Esophagus muscularis mucosa (tissue), 4 donors: Measurements from ENCODE around the gene DNAAF1. TPM values are rescaled to one million over a fixed set of nuclear protein-coding genes. Genes with fewer than 3 reads are reported as not detected.

ENCODE experiments used
- DNase-seq: peaks from one replicate; pipeline ENCODE4 v3.0.0-alpha.2; 2017; ENCODE audit errors: extremely low spot score
- H3K27ac ChIP-seq, 4 donors: fragments of 200-600 bp; sonication (generic); replicated peaks in 1 of 4; 1 replicate in 3 of 4; 2 replicates in 1 of 4; pipeline ENCODE4 v1.5.1; 2016 to 2019; ENCODE audit warnings: mild to moderate bottlenecking in 1 of 4
- H3K27me3 ChIP-seq, 4 donors: fragments of 200-600 bp; sonication (generic); one replicate each; pipeline versions ENCODE4 v1.5.1 to v1.6.0; 2016 to 2019
- H3K36me3 ChIP-seq, 4 donors: fragments of 200-600 bp; sonication (generic); one replicate each; pipeline ENCODE4 v1.5.1; 2016 to 2019
- H3K4me1 ChIP-seq, 4 donors: fragments of 200-600 bp; sonication (generic); one replicate each; pipeline ENCODE4 v1.5.1; 2016 to 2019
- H3K4me3 ChIP-seq, 4 donors: fragments of 200-600 bp; sonication (generic); 1 replicate in 2 of 4; 2 replicates in 2 of 4; pipeline ENCODE4 v1.5.1; 2016 to 2019; ENCODE audit warnings: mild to moderate bottlenecking in 4 of 4, moderate library complexity in 1 of 4
- H3K9me3 ChIP-seq, 4 donors: fragments of 200-600 bp; sonication (generic); 1 replicate in 3 of 4; 2 replicates in 1 of 4; pipeline ENCODE4 v1.5.1; 2016 to 2019
- EP300 ChIP-seq: sonication (generic); formaldehyde crosslinking; IDR thresholded peaks from one replicate; pipeline ENCODE4 v1.6.1; 2017; ENCODE audit warnings: antibody characterized with exemption
- POLR2A ChIP-seq: fragments of 450-650 bp; IDR thresholded peaks from one replicate; pipeline ENCODE4 v1.6.1; 2017; ENCODE audit warnings: antibody characterized with exemption, moderate library complexity, mild to moderate bottlenecking, low read depth
- POLR2AphosphoS5 ChIP-seq, 2 donors: sonication (generic); formaldehyde crosslinking; IDR thresholded peaks; one replicate each; pipeline ENCODE4 v1.6.1; 2017; ENCODE audit warnings: antibody characterized with exemption in 2 of 2
- WGBS: methylation state at CpG from one replicate; pipeline ENCODE4 v1.1.5; 2018; 5-methylcytosine and 5-hydroxymethylcytosine counted together
- intact Hi-C: fragments of 100-400 bp; cut with DNase I; formaldehyde crosslinking; loops from one replicate; pipeline ENCODE4 v1.15.1; 2023
- total RNA-seq, 4 donors: library from RNA; depleted of rRNA; stranded (reverse); fragments of >200 nt; gene quantifications; one replicate each; pipeline versions ENCODE4 v1.1.0 to v1.2.1, GENCODE V29; 2016
- TF ChIP-seq, protein P1 (sequence below), 3 experiments: fragments of 200-600 bp in 2 of 3; fragments of 450-650 bp in 1 of 3; sonication (generic) in 2 of 3; IDR thresholded peaks; one replicate each; pipeline ENCODE4 v1.5.1; 2017 to 2019; ENCODE audit warnings: antibody characterized with exemption in 3 of 3, mild to moderate bottlenecking in 2 of 3, moderate library complexity in 1 of 3

DNAAF1 gene
- total RNA-seq, 4 donors from 2014 or later, result 0.66 to 0.78 TPM; not detected in 2

DNA sequence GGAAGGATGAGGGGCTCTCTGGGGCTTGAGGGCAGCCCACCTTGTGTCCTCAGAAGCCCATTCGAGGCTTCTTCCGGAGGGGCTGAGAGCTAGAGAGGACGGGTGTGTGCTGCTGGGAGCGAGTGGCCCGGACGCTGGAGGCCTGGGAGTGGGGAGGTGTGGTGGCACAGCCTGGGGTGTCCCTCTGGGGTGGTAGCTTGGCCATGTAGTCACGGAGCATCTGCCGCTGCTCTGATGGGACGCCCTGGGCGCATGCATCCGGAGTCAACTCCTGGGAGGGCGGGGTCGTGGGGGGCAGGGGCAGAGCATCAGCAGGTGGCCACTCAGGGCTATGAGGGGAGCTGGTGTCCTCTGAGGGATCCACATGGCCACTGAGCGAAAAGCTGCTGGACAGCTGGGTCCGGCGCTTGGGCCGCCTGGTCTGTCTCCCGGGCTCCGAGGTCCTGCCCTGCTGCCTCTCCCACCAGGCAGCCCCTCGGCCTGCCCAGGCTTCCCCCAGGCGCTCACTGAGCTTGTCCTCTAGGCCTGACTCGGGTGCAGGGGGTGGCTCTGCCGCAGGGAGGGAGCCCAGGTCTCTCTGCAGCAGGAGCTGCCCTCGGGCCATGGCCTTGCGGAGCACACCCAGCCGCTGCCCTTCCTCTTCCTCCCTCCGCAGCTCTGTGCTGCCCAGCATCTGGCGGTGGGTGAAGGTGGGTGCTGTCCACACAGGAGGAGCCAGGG, 33.9 kb downstream of the DNAAF1 start:
- DNase-seq, result no peak
- intact Hi-C loops, result no loop called here
- Histone ChIP-seq H3K4me3 (no peak overlapping the region), H3K36me3 (peaks cover 27 to 61% (median 60%) of the 10 kb centered on the region in 4 donors), H3K27ac (peak overlapping the region in 2 of 4 donors; percentile 63 to 80), H3K27me3 (no peaks in the 10 kb centered on the region), H3K4me1 (peaks cover 40 to 63% (median 55%) of the 10 kb centered on the region in 4 donors), H3K9me3 (no peaks in the 10 kb centered on the region)
- 84% methylated on average over 26 of the region's 28 CpGs for WGBS
- TF ChIP-seq POLR2AphosphoS5 (IDR thresholded peaks at IDR 0.05), result no peak
- TF ChIP-seq POLR2A, result no peak
- TF ChIP-seq, protein P1, sequence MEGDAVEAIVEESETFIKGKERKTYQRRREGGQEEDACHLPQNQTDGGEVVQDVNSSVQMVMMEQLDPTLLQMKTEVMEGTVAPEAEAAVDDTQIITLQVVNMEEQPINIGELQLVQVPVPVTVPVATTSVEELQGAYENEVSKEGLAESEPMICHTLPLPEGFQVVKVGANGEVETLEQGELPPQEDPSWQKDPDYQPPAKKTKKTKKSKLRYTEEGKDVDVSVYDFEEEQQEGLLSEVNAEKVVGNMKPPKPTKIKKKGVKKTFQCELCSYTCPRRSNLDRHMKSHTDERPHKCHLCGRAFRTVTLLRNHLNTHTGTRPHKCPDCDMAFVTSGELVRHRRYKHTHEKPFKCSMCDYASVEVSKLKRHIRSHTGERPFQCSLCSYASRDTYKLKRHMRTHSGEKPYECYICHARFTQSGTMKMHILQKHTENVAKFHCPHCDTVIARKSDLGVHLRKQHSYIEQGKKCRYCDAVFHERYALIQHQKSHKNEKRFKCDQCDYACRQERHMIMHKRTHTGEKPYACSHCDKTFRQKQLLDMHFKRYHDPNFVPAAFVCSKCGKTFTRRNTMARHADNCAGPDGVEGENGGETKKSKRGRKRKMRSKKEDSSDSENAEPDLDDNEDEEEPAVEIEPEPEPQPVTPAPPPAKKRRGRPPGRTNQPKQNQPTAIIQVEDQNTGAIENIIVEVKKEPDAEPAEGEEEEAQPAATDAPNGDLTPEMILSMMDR (IDR thresholded peaks at IDR 0.05), result no peak
- no peak for TF ChIP-seq EP300

DNA sequence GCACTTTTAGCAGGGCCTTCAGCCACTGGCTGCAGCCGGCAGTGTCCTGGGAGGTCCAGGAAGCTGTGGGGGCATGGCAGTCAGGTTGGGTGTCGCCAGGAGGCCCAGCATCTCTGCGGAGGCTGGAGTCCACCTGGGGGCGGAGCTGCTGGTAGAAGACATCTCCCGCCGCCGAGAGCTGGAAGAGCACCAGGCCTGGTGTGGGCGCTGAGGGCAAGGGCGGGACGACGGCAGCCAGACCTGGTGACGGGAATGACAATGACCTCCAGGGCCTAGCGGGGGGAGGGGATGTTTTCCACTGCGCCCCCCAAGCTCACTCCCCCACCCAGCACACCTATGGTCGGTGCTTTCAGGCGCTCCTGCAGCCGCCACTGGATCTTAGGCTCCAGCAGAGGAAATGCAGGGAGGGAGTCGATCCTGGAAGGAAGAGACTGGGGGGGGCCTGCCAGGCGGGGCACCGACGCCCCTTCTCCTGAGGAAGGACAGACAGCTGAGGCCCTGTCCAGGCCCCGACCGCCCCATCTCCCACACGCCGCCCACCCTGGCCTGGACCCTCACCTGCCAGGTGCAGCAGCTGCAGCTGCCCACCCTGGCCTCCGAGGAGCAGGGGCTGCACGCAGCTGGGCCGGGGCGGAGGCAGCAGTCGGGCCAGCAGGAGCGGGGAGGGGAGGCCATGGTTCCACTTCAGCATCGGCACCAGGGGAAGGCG, 34.7 kb downstream of the DNAAF1 start:
- DNase-seq, result no peak
- Histone ChIP-seq H3K27ac (no peak overlapping the region), H3K4me3 (no peak overlapping the region), H3K4me1 (peaks cover 43 to 69% (median 62%) of the 10 kb centered on the region in 4 donors), H3K27me3 (no peaks in the 10 kb centered on the region), H3K9me3 (no peaks in the 10 kb centered on the region), H3K36me3 (peaks cover 27 to 68% (median 66%) of the 10 kb centered on the region in 4 donors)
- no peak for TF ChIP-seq POLR2AphosphoS5 (IDR thresholded peaks at IDR 0.05)
- intact Hi-C loops, result loop anchor here (10.0 kb wide), 2 partner anchors 65 to 225 kb away; partner anchors contain the start of genes MBTPS1 and OSGIN1
- 73% methylated on average over 8 of the region's 33 CpGs for WGBS

DNA sequence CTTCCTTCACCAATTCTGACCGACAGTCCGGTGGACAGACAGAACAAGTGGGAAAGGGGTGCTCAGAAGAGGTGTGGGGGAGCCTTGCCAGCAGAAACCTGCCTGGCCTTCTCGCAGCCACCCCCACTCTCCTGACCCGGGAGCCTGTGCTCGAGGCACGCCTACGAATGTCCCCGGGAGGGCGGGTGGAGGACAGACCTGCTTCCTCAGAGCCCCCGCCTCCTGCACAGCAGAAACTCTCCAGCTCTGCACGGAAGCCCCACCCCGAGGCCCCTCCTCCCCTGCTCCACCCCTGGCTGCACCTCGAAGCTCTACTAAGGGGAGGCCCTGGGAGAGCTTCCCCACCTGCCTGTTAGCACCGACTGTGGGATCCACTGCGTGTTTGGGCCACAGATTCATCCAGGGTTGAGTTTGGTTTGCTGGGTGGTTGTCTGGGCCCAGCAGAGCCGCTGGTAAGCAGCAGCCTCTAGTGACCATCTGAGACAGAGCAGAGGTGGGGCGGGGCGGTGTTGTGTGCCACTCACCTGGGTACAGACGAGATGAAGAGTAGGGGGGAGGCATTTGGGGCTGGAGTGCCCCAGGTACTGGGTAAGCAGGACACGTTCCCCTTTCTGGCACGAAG, 35.5 kb downstream of the DNAAF1 start:
- TF ChIP-seq EP300 (no peak), POLR2AphosphoS5 (IDR thresholded peaks at IDR 0.05) (peak in 1 of 2 donors; percentile 13)
- Histone ChIP-seq H3K36me3 (peaks cover 27 to 70% (median 68%) of the 10 kb centered on the region in 4 donors), H3K4me3 (no peak overlapping the region), H3K27ac (no peak overlapping the region), H3K4me1 (peaks cover 42 to 71% (median 63%) of the 10 kb centered on the region in 4 donors), H3K9me3 (no peaks in the 10 kb centered on the region), H3K27me3 (no peaks in the 10 kb centered on the region)
- DNase-seq, result no peak
- 83% methylated on average over 12 of the region's 21 CpGs for WGBS
- intact Hi-C loops, result loop anchor here (10.0 kb wide), 2 partner anchors 66 to 226 kb away; partner anchors contain the start of genes MBTPS1 and OSGIN1

DNA sequence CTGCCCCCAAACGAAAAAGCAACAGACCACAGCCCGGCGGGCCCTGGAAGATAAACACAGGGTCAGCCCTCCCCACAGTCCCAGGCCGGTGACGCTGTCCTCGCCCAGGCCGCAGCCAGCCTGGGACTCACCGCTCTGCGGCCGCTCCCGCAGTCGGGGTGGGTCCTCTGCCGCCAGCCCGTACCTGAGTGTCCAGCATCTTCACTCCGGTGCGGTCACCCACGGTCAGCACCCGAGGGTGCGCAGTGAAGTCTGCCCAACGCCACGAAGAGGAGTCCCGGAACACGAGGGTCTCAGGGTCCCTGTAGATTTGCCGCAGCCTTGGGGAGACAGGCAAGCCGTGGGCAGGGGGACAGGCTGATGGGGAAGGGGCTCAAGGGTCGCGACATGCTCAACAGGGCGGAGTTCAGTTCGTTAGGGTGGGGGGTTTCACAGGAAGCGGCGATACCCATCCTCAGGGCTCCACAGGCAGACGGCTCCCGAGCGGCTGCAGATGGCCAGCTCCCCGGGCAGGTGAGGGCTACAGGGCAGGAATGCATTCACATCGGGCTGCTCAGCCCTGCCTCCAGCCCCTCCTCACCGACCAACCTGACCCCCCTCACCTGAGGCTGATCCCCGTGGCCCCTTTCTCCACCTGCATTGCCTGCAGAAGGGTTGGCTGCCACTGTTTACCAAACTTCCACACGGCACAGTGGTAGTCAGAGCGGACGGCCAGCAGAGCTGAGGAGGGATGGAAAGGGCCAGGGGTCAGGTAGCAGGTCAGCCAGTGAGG, 36.2 kb downstream of the DNAAF1 start:
- Histone ChIP-seq H3K27ac (no peak overlapping the region), H3K36me3 (peaks cover 27 to 70% (median 68%) of the 10 kb centered on the region in 4 donors), H3K4me3 (no peak overlapping the region), H3K27me3 (no peaks in the 10 kb centered on the region), H3K9me3 (no peaks in the 10 kb centered on the region), H3K4me1 (peaks cover 42 to 71% (median 62%) of the 10 kb centered on the region in 4 donors)
- no peak for DNase-seq
- intact Hi-C loops, result loop anchor here (10.0 kb wide), 2 partner anchors 67 to 227 kb away; partner anchors contain the start of genes MBTPS1 and OSGIN1
- WGBS, result 84% methylated on average over 28 of the region's 41 CpGs
- TF ChIP-seq POLR2A (no peak), EP300 (no peak), POLR2AphosphoS5 (IDR thresholded peaks at IDR 0.05) (no peak)
- TF ChIP-seq, protein P1 (IDR thresholded peaks at IDR 0.05), result no peak

DNA sequence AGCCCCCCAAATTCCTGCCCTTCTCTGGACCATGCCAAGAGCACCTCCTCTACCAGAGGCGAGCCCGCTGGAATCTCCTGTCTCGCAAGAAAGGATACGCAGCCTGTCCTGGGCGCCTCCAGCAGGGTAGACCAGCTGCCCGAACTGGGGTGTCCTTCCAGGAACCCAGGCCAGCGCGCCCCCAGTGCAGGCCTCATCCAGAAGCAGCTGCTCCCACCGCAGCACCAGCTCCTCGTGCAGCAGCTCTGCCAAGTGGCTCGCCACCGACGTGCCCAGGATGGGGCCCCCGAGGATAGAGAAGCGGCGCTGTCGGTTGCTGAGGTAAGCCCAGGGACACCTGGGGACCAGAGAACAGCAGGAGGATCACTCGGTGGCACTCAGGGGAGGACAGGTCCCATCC, 37.0 kb downstream of the DNAAF1 start:
- intact Hi-C loops, result loop anchor here (10.0 kb wide), 2 partner anchors 67 to 227 kb away; partner anchors contain the start of genes MBTPS1 and OSGIN1

More for the DNA sequence above, 37.0 kb downstream of the DNAAF1 start:
- peaks cover 27 to 70% (median 68%) of the 10 kb centered on the region in 4 donors for H3K36me3 ChIP-seq
- H3K27me3 ChIP-seq, result no peaks in the 10 kb centered on the region
- peaks cover 34 to 63% (median 58%) of the 10 kb centered on the region in 4 donors for H3K4me1 ChIP-seq
- H3K9me3 ChIP-seq, result no peaks in the 10 kb centered on the region
- no peak overlapping the region for H3K4me3 ChIP-seq
- TF ChIP-seq, protein P1 (IDR thresholded peaks at IDR 0.05), result no peak
- no peak for TF ChIP-seq EP300
- TF ChIP-seq POLR2A, result no peak
- TF ChIP-seq POLR2AphosphoS5 (IDR thresholded peaks at IDR 0.05), result no peak
- no peak for DNase-seq
- WGBS, result 90% methylated on average over 12 of the region's 18 CpGs
- no peak overlapping the region for H3K27ac ChIP-seq
